HG03025 (cell line): Measurements from ENCODE around the gene CSH1.
"Not testable (repeated sequence)": the region's sequence is repeated elsewhere in the genome, so short reads cannot be mapped to it uniquely, and the experiment has no call there.

Source experiments
- ATAC-seq: cut with Tn5 transposase; IDR thresholded peaks from one replicate; pipeline ENCODE4 v1.9.1; 2021; ENCODE audit warnings: mild to moderate bottlenecking, moderate library complexity; ENCODE audit not compliant: unreplicated experiment, low FRiP score

CSH1 gene

DNA sequence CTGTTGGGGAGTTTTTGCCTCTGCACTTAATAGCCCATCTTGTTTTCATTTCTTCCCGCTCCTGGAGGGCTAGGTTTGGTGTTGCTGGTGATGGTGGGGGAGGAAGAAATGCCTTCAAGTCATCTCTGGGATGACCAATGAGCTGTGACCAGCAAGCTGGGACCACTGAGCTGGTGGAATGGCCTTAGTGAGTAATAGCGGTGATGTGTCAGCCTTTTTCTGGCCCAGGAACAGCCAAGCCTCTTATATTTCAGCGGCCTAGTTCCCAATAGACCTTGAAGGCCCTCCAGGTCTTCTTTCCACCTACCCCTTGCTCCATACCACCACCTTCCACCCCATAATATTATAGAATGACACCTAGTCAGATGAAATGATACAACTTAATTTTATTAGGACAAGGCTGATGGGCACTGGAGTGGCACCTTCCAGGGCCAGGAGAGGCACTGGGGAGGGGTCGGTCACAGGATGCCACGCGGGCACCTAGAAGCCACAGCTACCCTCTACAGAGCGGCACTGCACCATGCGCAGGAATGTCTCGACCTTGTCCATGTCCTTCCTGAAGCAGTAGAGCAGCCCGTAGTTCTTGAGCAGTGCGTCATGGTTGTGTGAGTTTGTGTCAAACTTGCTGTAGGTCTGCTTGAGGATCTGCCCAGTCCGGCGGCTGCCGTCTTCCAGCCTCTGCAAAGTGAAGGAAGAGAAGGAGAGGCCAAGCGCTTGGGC, 24.6 kb downstream of the CSH1 start:
- ATAC-seq: not testable (repeated sequence)

DNA sequence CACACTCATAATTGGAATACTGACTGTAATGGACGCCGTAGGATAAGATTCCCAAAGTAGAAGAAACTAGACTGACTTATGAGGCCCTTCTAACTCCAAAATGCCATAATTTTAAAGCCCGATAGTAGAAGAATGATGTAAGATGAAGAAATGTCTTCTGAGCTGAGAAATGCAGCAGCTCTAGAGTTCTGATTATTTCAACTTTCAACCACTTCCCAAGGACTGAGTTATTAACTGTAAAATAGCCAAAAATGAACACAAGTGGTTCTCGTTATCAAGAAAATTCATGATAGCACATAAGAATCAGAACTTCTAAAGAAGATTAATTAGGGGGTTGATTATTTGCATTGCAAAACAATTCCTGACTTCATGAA, 26.1 kb downstream of the CSH1 start:
- ATAC-seq: not testable (repeated sequence)

DNA sequence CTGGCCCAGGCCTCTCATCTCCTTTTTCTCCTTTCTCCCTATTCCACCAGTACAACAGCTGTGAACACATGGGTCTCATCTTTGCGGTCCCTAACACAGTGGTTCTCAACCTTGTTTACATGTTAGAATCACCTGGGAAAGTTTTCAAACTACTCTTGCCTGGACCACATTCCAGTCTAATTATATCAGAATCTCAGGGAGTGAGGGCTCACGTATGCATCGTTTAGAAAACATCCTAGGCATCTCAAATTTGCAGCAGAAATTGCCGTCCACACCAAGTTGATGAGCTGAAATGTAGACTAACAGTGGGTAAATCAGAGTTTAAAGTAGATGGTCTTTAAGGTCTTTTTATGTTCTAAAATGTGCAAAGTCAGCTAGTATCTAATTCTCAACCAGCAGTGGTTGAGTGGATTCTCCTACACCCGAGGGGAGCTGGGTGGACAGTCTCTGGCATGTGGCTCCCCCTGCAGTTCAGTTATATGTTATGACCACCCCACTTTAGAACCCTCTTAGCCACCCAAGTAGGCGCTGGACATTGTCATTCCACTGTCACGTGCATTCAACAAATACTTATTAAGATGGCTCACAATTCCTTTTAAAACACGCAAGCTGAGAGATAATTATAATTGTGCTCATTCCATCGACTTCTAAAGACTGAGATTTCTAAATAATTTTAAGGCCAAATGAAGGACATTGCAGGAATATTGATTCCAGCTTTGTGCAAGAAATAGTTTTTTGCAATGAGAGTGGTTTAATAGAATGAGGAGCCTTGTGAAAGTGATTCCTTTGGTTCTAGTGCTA, 26.7 kb downstream of the CSH1 start:
- not testable (repeated sequence) for ATAC-seq

DNA sequence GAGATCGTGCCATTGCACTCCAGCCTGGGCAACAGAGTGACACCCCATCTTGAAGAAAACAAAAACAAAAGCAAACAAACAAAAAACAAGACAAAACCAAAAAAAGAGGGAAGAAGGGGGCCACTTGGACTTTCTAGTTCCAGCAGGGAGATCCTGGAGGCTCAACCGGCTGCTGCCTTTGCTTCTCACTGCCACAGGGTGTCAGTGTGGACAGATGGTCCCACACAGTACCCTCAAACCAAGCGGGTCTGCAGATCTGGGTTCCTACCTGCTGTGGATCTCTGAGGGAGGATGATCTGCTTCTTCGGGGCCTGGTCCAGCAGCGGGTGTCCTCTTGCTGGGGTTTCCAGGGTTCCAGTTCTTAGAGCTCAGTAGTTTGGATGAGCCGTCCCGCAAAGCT, 29.7 kb downstream of the CSH1 start:
- ATAC-seq: not testable (repeated sequence)

DNA sequence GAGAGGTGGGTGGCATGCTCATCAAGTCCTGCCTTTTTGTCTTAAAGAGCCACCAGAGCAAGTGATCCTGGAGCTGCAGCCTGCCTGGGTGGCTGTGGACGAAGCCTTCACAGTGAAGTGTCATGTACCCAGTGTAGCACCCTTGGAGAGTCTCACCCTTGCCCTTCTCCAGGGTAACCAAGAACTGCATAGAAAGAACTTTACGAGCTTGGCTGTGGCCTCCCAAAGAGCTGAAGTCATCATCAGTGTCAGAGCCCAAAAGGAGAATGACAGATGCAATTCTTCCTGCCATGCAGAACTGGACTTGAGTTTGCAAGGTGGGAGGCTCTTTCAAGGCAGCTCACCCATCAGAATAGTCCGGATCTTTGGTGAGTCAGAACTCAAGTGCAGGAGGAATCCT, 37.1 kb downstream of the CSH1 start:
- no peak for ATAC-seq

DNA sequence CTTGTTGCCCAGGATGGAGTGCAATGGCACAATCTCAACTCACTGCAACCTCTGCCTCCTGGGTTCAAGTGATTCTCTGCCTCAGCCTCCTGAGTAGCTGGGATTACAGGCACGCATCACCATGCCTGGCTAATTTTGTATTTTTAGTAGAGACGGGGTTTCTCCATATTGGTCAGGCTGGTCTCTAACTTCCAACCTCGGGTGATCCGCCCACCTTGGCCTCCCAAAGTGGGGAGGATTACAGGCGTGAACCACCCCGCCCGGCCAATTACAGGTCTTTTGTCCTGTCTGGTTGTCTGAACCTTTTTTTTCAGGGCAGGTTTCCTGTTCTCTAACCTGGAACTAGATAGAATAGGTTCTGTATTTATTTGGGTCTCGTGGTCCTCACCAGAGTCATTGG, 39.9 kb downstream of the CSH1 start:
- ATAC-seq: not testable (repeated sequence)

DNA sequence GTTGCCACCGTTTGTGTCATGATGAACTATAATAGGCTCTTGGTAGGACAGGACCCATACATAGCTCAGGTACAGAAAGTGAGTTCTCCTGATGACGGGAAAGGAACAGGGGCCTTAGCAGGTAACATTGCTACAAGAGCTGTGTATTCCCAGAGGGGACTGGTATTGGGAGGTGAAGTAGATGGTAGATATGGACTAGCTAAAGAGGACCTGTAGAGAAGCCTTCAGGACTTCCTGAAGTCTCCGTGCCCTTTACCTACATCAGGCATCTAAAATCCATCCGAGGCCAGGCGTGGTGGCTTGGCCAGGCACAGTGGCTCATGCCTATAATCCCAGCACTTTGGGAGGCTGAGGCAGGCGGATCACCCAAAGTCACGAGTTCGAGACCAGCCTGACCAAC, 41.2 kb downstream of the CSH1 start:
- ATAC-seq: no peak

DNA sequence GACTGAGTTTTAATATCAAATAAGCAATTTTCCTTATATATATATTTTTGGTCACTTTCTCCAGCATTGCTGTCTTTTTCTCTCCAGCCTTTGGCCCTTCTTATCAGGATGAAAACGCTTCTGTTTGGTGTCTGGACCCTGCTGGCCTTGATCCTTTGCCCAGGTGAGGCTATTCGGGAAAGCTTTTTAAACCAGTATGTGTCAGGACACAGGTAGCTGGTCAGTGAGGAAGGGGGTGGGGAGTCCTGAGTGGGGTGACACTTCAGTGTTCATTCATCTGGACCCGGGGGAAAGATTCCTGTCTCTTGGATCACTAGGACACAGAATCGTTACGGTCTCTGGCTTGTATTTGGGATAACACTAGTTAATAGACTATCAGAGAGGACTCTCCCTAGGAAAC, 41.7 kb downstream of the CSH1 start:
- ATAC-seq: no peak

DNA sequence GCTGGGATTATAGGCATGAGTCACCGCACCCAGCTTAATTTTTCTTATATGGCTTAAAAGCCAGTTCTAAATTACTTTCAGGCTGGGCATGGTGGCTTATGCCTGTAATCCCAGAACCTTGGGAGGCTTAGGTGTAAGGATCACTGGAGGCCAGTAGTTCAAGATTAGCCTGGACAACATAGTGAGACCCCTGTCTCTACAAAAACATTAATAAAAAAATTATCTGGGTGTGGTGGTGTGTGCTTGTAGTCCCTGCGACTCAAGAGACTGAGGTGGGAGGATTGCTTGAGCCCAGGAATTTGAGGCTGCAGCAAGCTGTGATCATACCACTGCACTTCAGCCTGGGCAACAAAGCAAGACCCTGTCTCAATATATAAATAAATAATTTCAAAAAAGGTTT, 43.1 kb downstream of the CSH1 start:
- ATAC-seq: no peak

DNA sequence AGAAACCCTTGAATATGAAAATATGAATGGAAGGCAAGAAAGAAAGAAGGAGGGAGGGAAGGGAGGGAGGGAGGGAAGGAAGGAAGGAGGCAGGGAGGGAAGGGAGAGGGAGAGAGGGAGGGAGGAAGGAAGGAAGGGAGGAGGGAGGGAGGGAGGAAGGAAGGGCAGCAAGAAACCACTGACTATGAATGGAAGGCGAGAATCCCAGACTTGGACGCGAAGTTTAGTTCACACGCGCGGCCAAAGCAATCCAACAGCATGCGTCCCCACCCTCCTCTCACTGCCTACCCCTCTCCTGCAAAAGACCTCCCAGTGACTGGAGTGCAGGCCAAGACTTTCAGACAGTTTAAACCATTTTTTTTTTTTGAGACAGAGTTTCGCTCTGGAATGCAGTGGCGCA, 46.0 kb downstream of the CSH1 start:
- ATAC-seq: no peak

DNA sequence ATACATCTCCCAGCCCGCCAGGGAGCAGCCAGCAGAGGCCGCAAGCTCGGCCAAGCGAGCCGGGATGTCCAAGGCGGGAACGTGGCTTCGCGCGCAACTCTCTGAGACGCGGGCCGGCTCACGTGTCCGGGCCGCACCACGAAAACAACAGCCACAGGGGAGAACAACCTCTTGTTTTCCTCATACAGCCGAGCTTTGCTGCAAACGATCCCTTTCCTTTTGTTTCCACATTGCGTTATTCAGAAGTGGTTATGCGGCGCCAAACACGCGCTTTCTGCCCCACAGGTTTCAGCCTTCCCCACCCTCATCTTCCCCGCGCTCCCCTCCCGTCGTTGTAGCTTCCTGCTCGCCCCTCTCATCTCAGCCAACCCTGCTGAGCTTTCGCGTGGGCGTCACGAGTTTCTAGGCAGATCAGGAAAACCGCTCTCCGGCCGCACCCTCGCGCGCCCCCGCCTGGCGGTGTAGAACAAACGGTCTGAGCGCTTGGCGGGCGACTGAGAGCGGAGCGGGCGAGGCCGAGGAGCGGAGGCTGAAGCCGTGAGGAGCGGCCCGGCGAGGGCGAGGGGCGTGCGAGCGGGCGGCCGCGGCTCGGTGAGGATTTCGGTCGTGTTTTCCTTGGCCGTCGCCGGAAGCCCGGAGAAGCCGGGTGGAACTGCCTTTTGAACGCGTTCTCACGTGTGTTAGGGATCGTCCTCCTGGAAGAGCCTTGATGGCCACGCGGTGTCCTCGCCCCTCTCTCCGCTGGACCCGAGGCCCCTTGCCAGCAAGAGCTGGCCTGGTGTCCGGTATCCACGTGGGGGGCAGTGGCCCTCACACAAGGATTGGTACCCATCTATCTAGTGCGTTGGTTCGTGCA, 47.3 kb downstream of the CSH1 start:
- peak; percentile 77 for ATAC-seq

DNA sequence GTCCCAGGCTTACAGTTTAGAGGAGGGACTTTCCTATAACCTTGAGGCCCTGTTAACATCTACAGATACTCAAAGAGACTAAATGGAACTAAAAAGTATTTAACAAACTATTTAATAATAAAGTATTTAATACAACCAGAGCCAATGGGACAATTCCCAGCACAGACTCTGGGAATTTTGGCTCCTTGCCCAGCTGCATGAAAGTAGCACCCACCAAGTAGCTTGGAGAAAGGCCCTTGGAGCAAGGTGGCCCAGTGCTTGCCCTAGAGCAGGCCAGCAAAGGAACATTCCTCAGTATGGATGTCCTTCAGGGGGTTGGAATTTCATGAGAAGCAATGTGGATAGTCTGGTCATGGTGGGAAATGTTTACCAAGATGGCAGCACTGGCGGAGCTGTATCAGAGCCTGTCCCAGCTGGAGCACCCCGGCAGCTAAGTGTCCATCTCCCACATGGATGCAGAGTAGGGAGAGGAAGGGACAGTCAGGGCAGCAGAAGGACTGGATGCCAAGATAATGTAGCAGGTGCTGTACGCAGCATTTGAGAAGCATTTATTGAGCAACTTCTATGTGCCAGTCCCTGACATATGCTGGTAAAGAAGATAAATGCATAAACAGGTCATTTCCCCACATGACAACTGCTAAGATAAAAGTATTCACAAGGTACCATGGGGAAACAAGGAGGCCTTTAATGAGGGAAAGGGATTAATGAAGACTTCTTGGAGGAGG, 48.7 kb downstream of the CSH1 start:
- no peak for ATAC-seq

DNA sequence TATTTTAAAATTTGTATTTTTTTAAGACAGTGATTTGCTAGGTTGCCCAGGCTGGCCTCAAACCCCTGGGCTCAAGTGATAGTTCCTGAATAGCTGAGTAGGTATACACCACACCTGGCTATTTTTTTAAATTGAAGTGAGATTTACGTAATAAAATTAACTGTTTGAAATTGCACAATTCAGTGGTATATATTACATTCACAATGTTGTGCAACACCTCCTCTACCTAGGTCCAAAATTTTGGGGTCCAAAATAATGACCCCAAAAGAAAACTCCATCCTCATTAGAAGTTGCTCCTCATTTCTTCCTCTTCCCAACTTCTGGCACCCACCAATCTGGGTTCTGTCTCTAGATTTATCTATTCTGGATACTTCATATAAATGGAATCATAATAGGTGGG, 50.9 kb downstream of the CSH1 start:
- ATAC-seq: no peak
